Stimulated activated CD8-positive, alpha-beta memory T cell treated with anti-CD3 and anti-CD28 coated beads, Interleukin-2, amount 100 ng/mL, for 1 hour (primary cell): ENCODE measurements around the gene KRTAP21-3.
"Not testable (repeated sequence)": the region's sequence is repeated elsewhere in the genome, so short reads cannot be mapped to it uniquely, and the experiment has no call there.

Experiments used
- DNase-seq, 2 donors: peaks; one replicate each; pipeline ENCODE4 v3.0.0-alpha.2; 2020; ENCODE audit warnings: low read depth in 2 of 2

The KRTAP21-3 gene

GRCh38 chr21:30718239-30718909 lies at the start of gene KRTAP21-3:
Gene KRTAP21-3 (minus strand): TSS chr21:30718777. CDS start chr21:30718759, 18 bp downstream.
- no peak for DNase-seq

GRCh38 chr21:30760776-30761175 lies 42.2 kb upstream of the KRTAP21-3 start:
- no peak for DNase-seq

- no peak for DNase-seq
These were observed 39.7 kb upstream of the KRTAP21-3 start for GRCh38 chr21:30758306-30758705.

GRCh38 chr21:30755328-30755727 lies 36.8 kb upstream of the KRTAP21-3 start, which contains the start of gene KRTAP21-1:
Gene KRTAP21-1 (minus strand): TSS chr21:30755428. CDS start chr21:30755378, 50 bp downstream.
- DNase-seq: not testable (repeated sequence)

- DNase-seq: no peak
These were observed 28.6 kb upstream of the KRTAP21-3 start, which contains the start of gene KRTAP21-2 for GRCh38 chr21:30747159-30747558. Gene KRTAP21-2 (minus strand): TSS chr21:30747259. CDS start chr21:30747202, 57 bp downstream.

GRCh38 chr21:30740462-30740861 lies 21.9 kb upstream of the KRTAP21-3 start:
- DNase-seq: no peak

GRCh38 chr21:30733026-30733425 lies 14.4 kb upstream of the KRTAP21-3 start:
- DNase-seq: no peak

- no peak for DNase-seq
These were observed 8.1 kb upstream of the KRTAP21-3 start for GRCh38 chr21:30726726-30727125.

DNA sequence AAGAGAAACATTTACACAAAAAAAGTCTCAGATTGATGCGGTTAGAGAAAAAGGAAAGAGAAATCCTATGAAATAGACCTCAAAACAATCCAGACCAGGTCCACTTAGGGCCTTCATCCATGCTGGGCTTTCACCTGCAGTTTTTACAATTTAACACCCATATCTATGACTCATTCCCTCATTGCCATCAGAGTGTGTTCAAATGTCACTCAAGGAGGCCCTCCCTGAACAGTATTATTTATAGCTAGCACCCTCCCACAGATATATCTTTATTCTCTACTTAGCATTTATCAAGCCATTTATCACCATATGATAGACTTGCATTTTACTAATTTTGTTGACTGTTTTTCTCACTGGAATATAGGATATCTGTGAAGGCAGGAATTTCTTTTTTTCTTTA lies 824 bp upstream of the KRTAP21-3 start:
- no peak for DNase-seq

DNA sequence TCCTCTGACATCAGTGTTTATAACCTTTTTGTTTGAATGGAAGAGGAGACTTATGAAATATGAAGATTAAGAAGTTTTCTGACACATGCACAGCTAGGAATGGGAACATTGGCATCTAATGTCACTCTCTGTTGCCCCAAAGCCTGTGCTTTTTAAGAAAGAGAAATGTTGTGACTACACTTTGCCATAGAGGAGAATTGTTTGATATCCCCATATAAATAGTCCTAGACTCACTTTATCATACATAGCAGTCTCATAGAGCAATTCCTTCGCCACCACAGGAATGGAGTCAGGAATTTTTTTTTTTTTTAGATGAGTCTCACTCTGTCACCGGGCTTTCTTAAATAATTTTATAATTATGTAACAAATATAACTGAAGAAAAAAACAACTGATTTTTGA lies 1.5 kb downstream of the KRTAP21-3 start:
- no peak for DNase-seq

DNA sequence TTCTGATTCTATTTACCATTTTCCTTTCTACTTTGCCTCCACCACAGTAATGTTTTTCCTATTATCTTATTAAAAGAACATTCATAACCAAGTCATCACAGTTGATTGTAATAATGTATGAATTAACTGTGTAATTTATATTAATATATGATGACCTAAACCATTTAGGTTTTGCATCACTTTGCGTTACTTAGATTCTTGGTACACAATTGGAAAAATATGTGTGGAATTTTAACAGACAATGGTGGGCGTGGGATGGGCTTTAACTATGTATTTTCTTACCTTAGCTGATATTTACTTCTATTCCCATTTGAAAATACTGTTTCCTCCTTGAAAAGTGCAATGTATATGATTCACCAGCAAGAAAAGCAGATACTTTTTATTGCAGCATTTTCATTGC lies 3.6 kb downstream of the KRTAP21-3 start:
- no peak for DNase-seq

GRCh38 chr21:30714456-30714855 lies 4.1 kb downstream of the KRTAP21-3 start:
- no peak for DNase-seq

DNA sequence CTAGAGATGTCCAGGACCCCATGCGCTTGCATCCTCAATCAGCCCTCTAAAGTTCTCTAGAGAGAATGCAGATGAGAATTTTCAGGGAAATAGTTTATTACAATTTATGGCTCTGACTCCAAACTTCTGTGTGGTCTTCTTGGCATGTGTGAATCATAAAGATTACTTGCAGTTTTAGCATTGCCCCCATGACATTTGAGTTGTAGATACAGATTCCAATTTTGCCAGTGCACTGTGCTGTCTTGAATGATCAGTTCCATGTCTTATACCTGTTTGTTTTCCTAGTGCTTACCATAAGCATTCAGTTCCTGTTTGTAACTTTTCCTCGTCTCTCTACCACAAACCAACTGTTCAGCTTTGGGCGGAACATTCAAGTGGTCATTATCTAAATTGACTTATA lies 4.8 kb downstream of the KRTAP21-3 start:
- DNase-seq: no peak

DNA sequence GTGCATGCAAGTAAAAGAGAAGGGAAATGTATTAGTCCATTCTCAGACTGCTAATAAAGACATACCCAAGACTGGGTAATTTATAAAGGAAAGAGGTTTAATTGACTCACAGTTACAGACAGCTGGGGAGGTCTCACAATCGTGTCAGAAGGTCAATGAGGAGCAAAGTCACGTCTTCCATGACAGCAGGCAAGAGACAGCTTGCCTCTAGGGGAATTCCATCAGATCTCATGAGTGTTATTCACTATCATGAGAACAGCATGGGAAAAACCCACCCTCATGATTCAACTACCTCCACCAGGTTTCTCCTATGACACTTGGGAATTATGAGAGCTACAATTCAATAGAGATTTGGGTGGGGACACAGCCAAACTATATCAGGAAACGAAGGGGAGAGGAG lies 8.1 kb downstream of the KRTAP21-3 start:
- no peak for DNase-seq

DNA sequence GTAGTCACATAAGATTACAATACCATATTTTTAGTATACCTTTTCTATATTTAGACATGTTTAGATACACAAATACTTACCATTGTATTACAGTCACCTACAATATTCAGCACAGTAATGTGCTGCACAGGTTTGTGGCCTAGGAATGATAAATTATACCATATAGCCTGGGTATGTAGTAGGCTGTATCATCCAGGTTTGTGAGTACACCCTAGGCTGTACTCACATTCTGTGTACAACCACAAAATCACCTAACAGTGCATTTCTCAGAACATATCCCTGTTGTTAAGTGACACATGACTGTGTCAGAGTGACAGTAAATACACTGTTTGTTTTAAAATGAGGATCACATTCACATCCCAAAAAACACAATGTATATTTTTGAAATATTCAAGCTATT lies 11.2 kb downstream of the KRTAP21-3 start:
- DNase-seq: no peak

DNA sequence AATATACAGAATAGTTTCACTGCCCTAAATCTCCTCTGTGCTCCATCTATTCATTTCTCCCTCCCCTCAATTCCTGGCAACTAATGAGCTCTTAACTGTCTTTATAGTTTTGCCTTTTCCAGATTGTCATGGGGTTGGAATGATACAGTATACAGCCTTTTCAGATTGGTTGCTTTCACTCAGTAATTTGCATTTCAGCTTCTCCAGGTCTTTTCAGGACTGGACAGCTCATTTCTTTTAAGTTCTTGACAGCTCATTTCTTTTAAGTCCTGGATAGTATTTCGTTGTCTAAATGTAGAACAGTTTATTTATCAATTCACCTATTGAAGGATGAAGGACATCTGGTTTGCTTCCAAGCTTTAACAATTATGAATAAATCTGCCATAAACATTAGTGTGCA lies 22.6 kb downstream of the KRTAP21-3 start:
- DNase-seq: no peak

DNA sequence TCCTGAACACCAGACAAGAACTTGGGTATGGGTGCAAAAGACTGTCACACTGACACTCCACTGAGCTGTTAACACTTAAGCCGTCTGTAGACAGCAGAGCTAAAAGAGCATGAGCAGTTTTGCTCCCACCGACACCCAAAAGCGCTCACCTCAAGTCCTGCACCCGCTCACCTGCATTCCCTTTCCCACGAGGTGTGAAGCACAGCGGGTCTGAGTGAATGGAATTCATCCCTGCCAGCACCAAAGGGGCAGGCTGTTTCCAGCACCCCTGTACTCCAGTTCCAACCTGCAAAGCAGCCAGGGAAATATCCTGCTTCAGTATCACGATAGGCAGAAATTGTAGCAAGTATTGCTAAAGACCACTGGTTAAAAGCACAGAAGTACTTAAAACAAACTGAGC lies 28.8 kb downstream of the KRTAP21-3 start:
- DNase-seq: no peak

- DNase-seq: no peak
These were observed 34.1 kb downstream of the KRTAP21-3 start for GRCh38 chr21:30684506-30684905.

DNA sequence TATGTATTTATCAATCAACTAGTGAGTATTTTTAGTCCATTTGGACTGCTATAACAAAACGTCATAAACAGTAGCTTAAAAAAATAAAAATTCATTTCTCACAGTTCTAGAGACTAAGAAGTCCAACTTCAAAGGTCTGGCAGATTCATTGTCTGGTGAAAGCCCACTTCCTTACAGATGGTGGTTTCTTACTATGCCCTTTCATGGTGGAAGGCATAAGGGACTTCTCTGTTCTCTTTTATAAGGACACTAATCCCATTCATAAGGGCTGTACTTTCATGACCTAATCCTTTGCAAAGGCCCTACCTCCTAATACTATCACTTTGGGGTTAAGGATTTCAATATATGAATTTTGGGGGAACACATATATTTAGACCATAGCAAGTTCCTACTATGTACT lies 38.0 kb downstream of the KRTAP21-3 start:
- no peak for DNase-seq

DNA sequence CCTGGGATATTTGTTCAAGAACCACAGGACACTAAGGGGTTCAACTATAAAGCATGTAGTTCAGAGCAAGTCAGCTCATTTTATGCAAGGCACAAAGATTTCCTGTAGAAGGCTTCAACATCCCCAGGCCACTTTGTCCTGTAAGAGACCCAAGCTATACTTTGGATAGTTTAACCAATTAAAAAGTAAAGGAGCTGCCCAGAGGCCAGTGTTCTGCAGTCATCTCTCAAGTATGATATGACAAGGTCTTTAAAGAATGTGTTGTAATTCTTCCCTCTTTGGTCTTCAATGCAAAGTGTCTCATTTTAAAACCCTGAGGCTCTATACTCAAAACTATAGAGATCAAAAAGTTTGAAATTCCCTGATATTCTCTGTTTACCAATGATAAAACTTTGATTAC lies 41.8 kb downstream of the KRTAP21-3 start:
- DNase-seq: no peak

DNA sequence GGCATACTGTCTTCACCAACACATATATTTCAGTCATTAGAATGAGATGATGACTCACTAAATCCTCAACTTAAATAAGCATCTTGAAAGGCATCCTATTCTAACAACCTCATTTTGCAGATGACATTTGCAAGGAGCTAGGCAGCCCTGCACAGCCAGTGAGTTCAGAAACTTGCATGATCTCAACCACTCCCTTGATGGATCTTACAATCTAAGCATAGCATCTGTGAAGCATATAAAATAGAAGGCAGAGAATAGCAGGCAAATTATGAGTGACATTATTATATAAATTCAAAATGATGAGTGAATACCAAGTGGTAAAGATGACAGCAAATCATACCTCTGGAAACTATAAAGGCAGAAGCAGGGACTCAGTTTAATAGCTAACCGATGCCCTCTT lies 44.3 kb downstream of the KRTAP21-3 start:
- DNase-seq: no peak

GRCh38 chr21:30672985-30673650 lies 45.5 kb downstream of the KRTAP21-3 start:
- no peak for DNase-seq

GRCh38 chr21:30668776-30669175 lies 49.8 kb downstream of the KRTAP21-3 start:
- DNase-seq: no peak
